ENCODE measurements around the gene EMP1.

Gene EMP1

GRCh38 chr12:13173012-13173932, 23.3 kb upstream of the EMP1 start:
- no peak for FAIRE-seq

- no peak for FAIRE-seq
These were observed 21.0 kb upstream of the EMP1 start for GRCh38 chr12:13175499-13175898.

- FAIRE-seq, result no peak
These were observed 20.3 kb upstream of the EMP1 start for GRCh38 chr12:13176256-13176655.

GRCh38 chr12:13177373-13177772, 19.2 kb upstream of the EMP1 start:
- FAIRE-seq, result no peak

GRCh38 chr12:13177906-13178305, 18.6 kb upstream of the EMP1 start:
- no peak for FAIRE-seq

GRCh38 chr12:13178568-13179210, 17.8 kb upstream of the EMP1 start:
- FAIRE-seq, result no peak

- no peak for FAIRE-seq
These were observed 17.1 kb upstream of the EMP1 start for GRCh38 chr12:13179211-13180074.

- FAIRE-seq, result no peak
These were observed 15.0 kb upstream of the EMP1 start for GRCh38 chr12:13181375-13182070.

GRCh38 chr12:13182881-13183280, 13.6 kb upstream of the EMP1 start:
- FAIRE-seq, result no peak

GRCh38 chr12:13183620-13184019, 12.9 kb upstream of the EMP1 start:
- FAIRE-seq, result no peak

GRCh38 chr12:13186302-13186701, 10.2 kb upstream of the EMP1 start:
- no peak for FAIRE-seq

GRCh38 chr12:13187399-13187798, 9.1 kb upstream of the EMP1 start:
- no peak for FAIRE-seq

- FAIRE-seq, result no peak
These were observed 7.3 kb upstream of the EMP1 start for GRCh38 chr12:13189264-13189663.

- no peak for FAIRE-seq
These were observed 6.3 kb upstream of the EMP1 start for GRCh38 chr12:13190275-13190674.

- no peak for FAIRE-seq
These were observed 3.8 kb upstream of the EMP1 start for GRCh38 chr12:13192719-13193118.

GRCh38 chr12:13193505-13194231, 2.9 kb upstream of the EMP1 start:
- no peak for FAIRE-seq

- no peak for FAIRE-seq
These were observed 2.0 kb upstream of the EMP1 start for GRCh38 chr12:13194401-13195110.

- FAIRE-seq, result no peak
These were observed 1.3 kb upstream of the EMP1 start for GRCh38 chr12:13195250-13195649.

- FAIRE-seq, result no peak
These were observed 769 bp upstream of the EMP1 start for GRCh38 chr12:13195785-13196129.

- no peak for FAIRE-seq
These were observed 506 bp downstream of the EMP1 start for GRCh38 chr12:13197032-13197431.

- FAIRE-seq, result no peak
These were observed 1.1 kb downstream of the EMP1 start for GRCh38 chr12:13197526-13198143.

Measured in A204.1 (cell line).